Breast epithelium (tissue), 4 donors: ENCODE data around the gene OBSCN. TPM values are rescaled to one million over a fixed set of nuclear protein-coding genes. Genes with fewer than 3 reads are reported as not detected.

Experiments used
- DNase-seq, 2 donors: peaks; one replicate each; pipeline ENCODE4 v3.0.0-alpha.2; 2019; ENCODE audit warnings: low spot score in 2 of 2
- H3K27ac ChIP-seq, 2 donors: fragments of 200-600 bp; sonication (generic) in 1 of 2; one replicate each; pipeline ENCODE4 v1.5.1; 2016 to 2019; ENCODE audit warnings: mild to moderate bottlenecking in 1 of 2
- H3K27me3 ChIP-seq, 2 donors: fragments of 200-600 bp; sonication (generic) in 1 of 2; one replicate each; pipeline versions ENCODE4 v1.5.1 to v1.6.0; 2017 to 2019; ENCODE audit warnings: control low read depth in 1 of 2, mild to moderate bottlenecking in 1 of 2
- H3K36me3 ChIP-seq: fragments of 200-600 bp; one replicate; pipeline ENCODE4 v1.5.1; 2019
- H3K4me1 ChIP-seq, 2 donors: fragments of 200-600 bp; sonication (generic); one replicate each; pipeline ENCODE4 v1.5.1; 2016 to 2019; ENCODE audit warnings: control low read depth in 1 of 2
- H3K4me3 ChIP-seq, 3 donors: fragments of 200-600 bp; sonication (generic); 1 replicate in 2 of 3; 2 replicates in 1 of 3; pipeline ENCODE4 v1.5.1; 2016 to 2019; ENCODE audit warnings: mild to moderate bottlenecking in 3 of 3, moderate library complexity in 2 of 3
- H3K9me3 ChIP-seq, 2 donors: fragments of 200-600 bp; sonication (generic) in 1 of 2; one replicate each; pipeline ENCODE4 v1.5.1; 2016 to 2019; ENCODE audit warnings: control low read depth in 1 of 2
- CTCF ChIP-seq, 3 donors: fragments of 450-650 bp; IDR thresholded peaks; one replicate each; pipeline ENCODE4 v1.5.1; 2016 to 2017; ENCODE audit warnings: antibody characterized with exemption in 3 of 3, mild to moderate bottlenecking in 3 of 3, moderate library complexity in 3 of 3
- POLR2A ChIP-seq: fragments of 450-650 bp; IDR thresholded peaks from one replicate; pipeline ENCODE4 v1.6.1; 2016; ENCODE audit warnings: antibody characterized with exemption, mild to moderate bottlenecking, moderate library complexity
- POLR2AphosphoS5 ChIP-seq, 3 donors: sonication (generic); formaldehyde crosslinking; IDR thresholded peaks; one replicate each; pipeline ENCODE4 v1.6.1; 2017; ENCODE audit warnings: antibody characterized with exemption in 3 of 3
- intact Hi-C: fragments of 100-400 bp; cut with DNase I; formaldehyde crosslinking; loops from one replicate; pipeline ENCODE4 v1.15.1; 2023; ENCODE audit warnings: low total_unique reads
- total RNA-seq, 3 donors: library from RNA; depleted of rRNA; stranded (reverse); fragments of >200 nt; gene quantifications; one replicate each; pipeline ENCODE4 v1.1.0, GENCODE V29; 2016

OBSCN gene
- total RNA-seq, 3 donors from 2014 or later: 3.0 to 40.0 (median 27.9) TPM

DNA sequence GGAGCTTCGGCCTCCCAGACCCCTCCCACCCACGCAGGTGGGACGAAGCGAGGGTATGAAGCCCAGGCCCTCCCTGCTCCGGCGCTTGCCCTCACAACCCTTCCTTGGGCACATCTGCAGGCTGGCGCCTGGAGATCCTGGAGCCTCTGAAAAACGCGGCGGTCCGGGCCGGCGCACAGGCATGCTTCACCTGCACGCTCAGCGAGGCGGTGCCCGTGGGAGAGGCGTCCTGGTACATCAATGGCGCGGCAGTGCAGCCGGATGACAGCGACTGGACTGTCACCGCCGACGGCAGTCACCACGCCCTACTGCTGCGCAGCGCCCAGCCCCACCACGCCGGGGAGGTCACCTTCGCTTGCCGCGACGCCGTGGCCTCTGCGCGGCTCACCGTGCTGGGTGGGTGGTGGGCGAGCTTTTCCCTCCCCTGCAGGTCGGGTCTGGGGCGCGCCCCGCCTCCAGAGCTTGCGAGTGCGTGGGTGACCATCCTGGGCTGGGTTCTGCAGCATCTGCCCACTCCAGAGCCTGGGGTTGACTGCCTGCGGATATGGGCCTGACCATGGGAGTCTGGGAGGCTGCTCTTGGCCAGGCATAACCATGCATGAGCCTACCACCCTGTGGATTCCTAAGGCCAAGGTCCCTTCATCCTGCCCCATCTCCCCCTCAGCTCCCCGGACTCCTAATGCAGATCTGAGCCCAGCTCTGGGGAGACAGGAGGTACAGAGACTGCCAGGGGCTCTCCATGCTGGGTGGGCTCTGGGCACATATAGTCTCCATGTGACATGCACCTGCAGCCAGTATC, 108.9 kb downstream of the OBSCN start:
- Histone ChIP-seq H3K4me3 (no peak overlapping the region), H3K27me3 (no peaks in the 10 kb centered on the region), H3K27ac (no peak overlapping the region), H3K4me1 (no peaks in the 10 kb centered on the region), H3K9me3 (peaks cover 10 to 12% of the 10 kb centered on the region in 2 donors), H3K36me3 (peaks cover 6% of the 10 kb centered on the region)
- TF ChIP-seq POLR2A (no peak), CTCF (IDR thresholded peaks at IDR 0.05) (no peak), POLR2AphosphoS5 (IDR thresholded peaks at IDR 0.05) (no peak)
- intact Hi-C loops: no loop called here
- peak in 1 of 2 donors; percentile 45 for DNase-seq

DNA sequence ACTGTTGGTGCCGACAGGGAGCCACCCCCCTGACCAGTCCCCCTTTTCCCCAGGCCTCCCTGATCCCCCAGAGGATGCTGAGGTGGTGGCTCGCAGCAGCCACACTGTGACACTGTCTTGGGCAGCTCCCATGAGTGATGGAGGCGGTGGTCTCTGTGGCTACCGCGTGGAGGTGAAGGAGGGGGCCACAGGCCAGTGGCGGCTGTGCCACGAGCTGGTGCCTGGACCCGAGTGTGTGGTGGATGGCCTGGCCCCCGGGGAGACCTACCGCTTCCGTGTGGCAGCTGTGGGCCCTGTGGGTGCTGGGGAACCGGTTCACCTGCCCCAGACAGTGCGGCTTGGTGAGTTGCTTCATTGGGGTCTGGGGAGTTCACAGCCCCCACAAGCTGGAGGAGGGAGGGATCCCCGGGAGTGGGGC, 109.6 kb downstream of the OBSCN start:
- Histone ChIP-seq H3K36me3 (peaks cover 6% of the 10 kb centered on the region), H3K4me3 (no peak overlapping the region), H3K9me3 (peaks cover 5 to 7% of the 10 kb centered on the region in 2 donors), H3K27me3 (no peaks in the 10 kb centered on the region), H3K4me1 (no peaks in the 10 kb centered on the region), H3K27ac (no peak overlapping the region)
- no peak for DNase-seq
- intact Hi-C loops: no loop called here
- no peak for TF ChIP-seq POLR2AphosphoS5 (IDR thresholded peaks at IDR 0.05)
- TF ChIP-seq CTCF (IDR thresholded peaks at IDR 0.05): no peak
- no peak for TF ChIP-seq POLR2A

- intact Hi-C loops: no loop called here
- no peak overlapping the region for H3K4me3 ChIP-seq
- no peaks in the 10 kb centered on the region for H3K4me1 ChIP-seq
- no peaks in the 10 kb centered on the region for H3K27me3 ChIP-seq
- H3K27ac ChIP-seq: no peak overlapping the region
- TF ChIP-seq CTCF (IDR thresholded peaks at IDR 0.05) (no peak), POLR2A (no peak), POLR2AphosphoS5 (IDR thresholded peaks at IDR 0.05) (no peak)
- H3K36me3 ChIP-seq: peaks cover 6% of the 10 kb centered on the region
- peaks cover 0 to 4% of the 10 kb centered on the region in 2 donors for H3K9me3 ChIP-seq
- no peak for DNase-seq
These were observed 110.3 kb downstream of the OBSCN start for GRCh38 chr1:228317891-228318810.

- DNase-seq: no peak
These were observed 111.0 kb downstream of the OBSCN start for GRCh38 chr1:228318823-228319241.

More at GRCh38 chr1:228318823-228319241, 111.0 kb downstream of the OBSCN start:
- no peak for TF ChIP-seq POLR2AphosphoS5 (IDR thresholded peaks at IDR 0.05)
- TF ChIP-seq POLR2A: no peak
- TF ChIP-seq CTCF (IDR thresholded peaks at IDR 0.05): no peak
- H3K4me1 ChIP-seq: no peaks in the 10 kb centered on the region
- intact Hi-C loops: no loop called here
- peaks cover 0 to 7% of the 10 kb centered on the region in 2 donors for H3K9me3 ChIP-seq
- H3K36me3 ChIP-seq: peaks cover 10% of the 10 kb centered on the region
- no peaks in the 10 kb centered on the region for H3K27me3 ChIP-seq
- H3K4me3 ChIP-seq: no peak overlapping the region
- no peak overlapping the region for H3K27ac ChIP-seq
